IMR-90 (cell line): ENCODE results near the gene ANGEL1.

Experiments used
- CTCF ChIP-seq: conservative IDR thresholded peaks from 2 replicates; pipeline ENCODE4 v1.5.1; 2012; ENCODE audit warnings: mild to moderate bottlenecking, low read depth, low read length, improper control_type of control experiment
- MAFK ChIP-seq: IDR thresholded peaks from 2 replicates; pipeline ENCODE4 v1.6.1; 2012; ENCODE audit warnings: low read depth, low read length, improper control_type of control experiment
- MAZ ChIP-seq: IDR thresholded peaks from 2 replicates; pipeline ENCODE4 v1.6.1; 2012; ENCODE audit warnings: low read depth, mild to moderate bottlenecking, low read length, improper control_type of control experiment, moderate library complexity, borderline replicate concordance
- POLR2A ChIP-seq: IDR thresholded peaks from 2 replicates; pipeline ENCODE4 v1.6.1; 2012; ENCODE audit warnings: mild to moderate bottlenecking, low read depth, low read length
- RAD21 ChIP-seq: IDR thresholded peaks from 2 replicates; pipeline ENCODE4 v1.6.1; 2012; ENCODE audit warnings: low read length, improper control_type of control experiment
- RCOR1 ChIP-seq: IDR thresholded peaks from 2 replicates; pipeline ENCODE4 v1.6.1; 2012; ENCODE audit warnings: mild to moderate bottlenecking, low read length, improper control_type of control experiment; ENCODE audit not compliant: insufficient replicate concordance
- RFX5 ChIP-seq: IDR thresholded peaks from 2 replicates; pipeline ENCODE4 v1.8.0; 2012; ENCODE audit warnings: low read depth, mild to moderate bottlenecking, low read length, moderate library complexity
- SMC3 ChIP-seq: fragments of 150-350 bp; IDR thresholded peaks from 2 replicates; pipeline ENCODE4 v1.6.1; 2016; ENCODE audit warnings: low read depth, mild to moderate bottlenecking, antibody characterized with exemption, low read length, moderate library complexity
- TF ChIP-seq, protein P1 (sequence below): fragments of 150-350 bp; IDR thresholded peaks from 2 replicates; pipeline ENCODE4 v1.6.1; 2017; ENCODE audit warnings: mild to moderate bottlenecking, antibody characterized with exemption, low read length, low read depth

DNA sequence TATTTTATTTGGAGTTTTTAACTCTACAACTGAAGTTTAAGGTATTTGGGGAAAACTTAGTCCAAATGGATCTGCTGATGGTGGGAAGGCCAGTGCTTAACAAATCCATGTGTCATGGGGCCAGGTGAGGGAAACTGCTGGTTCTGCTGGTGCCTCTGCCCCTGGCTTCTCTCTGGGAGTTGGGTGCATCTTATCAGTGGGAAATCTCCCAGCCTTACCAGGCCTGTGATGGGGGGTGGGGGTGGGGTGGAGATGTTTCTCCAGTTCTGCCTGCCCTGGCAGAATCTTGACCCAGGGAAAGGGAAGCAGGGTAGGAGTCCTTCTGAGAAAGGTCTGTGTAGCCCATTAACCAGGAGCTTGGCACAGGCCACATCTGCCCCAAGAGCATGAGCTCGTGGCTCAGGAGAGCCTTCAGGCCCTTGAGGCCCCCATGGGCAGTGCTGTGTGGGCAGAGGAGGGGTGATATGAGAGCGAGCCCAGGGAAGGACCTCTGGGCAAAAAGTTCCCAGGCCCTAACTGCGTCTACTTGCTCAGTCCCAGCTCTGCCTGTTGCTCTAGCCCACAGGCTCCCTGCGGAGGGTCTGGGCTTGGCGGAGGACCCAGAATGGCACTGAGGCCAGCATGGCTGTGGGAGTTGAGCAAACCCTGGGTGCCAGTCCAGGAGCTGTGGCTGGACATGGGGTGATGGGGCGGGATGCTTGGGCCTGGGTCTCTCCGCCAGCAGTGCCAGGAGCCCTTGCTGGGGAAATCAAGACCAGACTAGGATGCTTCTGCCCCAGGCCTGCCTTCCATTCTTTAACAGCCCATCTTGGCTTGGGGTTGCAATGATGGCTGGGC is 33.2 kb downstream of the ANGEL1 start:
- no peak for TF ChIP-seq CTCF
- no peak for TF ChIP-seq MAFK
- TF ChIP-seq RAD21, result no peak
- TF ChIP-seq, protein P1, sequence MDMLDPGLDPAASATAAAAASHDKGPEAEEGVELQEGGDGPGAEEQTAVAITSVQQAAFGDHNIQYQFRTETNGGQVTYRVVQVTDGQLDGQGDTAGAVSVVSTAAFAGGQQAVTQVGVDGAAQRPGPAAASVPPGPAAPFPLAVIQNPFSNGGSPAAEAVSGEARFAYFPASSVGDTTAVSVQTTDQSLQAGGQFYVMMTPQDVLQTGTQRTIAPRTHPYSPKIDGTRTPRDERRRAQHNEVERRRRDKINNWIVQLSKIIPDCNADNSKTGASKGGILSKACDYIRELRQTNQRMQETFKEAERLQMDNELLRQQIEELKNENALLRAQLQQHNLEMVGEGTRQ, result no peak
- no peak for TF ChIP-seq POLR2A
- no peak for TF ChIP-seq SMC3
- TF ChIP-seq RCOR1, result no peak
- TF ChIP-seq RFX5, result no peak
- no peak for TF ChIP-seq MAZ
